MM.1S (cell line): ENCODE results near the gene SPEF1.

Source experiments
- DNase-seq: peaks from one replicate; pipeline ENCODE4 v3.0.0-alpha.2; 2015
- H2AFZ ChIP-seq: fragments of 300-600 bp; sonication (generic); 2 replicates; pipeline ENCODE4 v1.6.0; 2016; ENCODE audit warnings: antibody characterized with exemption, low read length
- H3F3A ChIP-seq: fragments of 300-600 bp; sonication (generic); 2 replicates; pipeline ENCODE4 v1.6.1; 2016; ENCODE audit warnings: mild to moderate bottlenecking, antibody characterized with exemption, low read length, moderate library complexity, mixed read lengths; ENCODE audit not compliant: insufficient read depth
- H3K27ac ChIP-seq: fragments of 300-600 bp; sonication (generic); 2 replicates; pipeline ENCODE4 v1.5.1; 2016; ENCODE audit warnings: mild to moderate bottlenecking, low read length
- H3K27me3 ChIP-seq: fragments of 300-600 bp; sonication (generic); replicated peaks from 2 replicates; pipeline ENCODE4 v1.6.0; 2016; ENCODE audit warnings: low read length; ENCODE audit not compliant: insufficient read depth
- H3K36me3 ChIP-seq: fragments of 300-600 bp; sonication (generic); replicated peaks from 2 replicates; pipeline ENCODE4 v1.6.1; 2016; ENCODE audit warnings: mild to moderate bottlenecking, low read length, mixed read lengths; ENCODE audit not compliant: insufficient read depth
- H3K4me1 ChIP-seq: fragments of 300-600 bp; sonication (generic); 2 replicates; pipeline ENCODE4 v1.6.1; 2016; ENCODE audit warnings: low read length, mixed read lengths
- H3K4me2 ChIP-seq: fragments of 300-600 bp; sonication (generic); 2 replicates; pipeline ENCODE4 v1.6.0; 2016; ENCODE audit warnings: low read depth, low read length
- H3K4me3 ChIP-seq: fragments of 300-600 bp; sonication (generic); 2 replicates; pipeline ENCODE4 v1.5.1; 2016; ENCODE audit warnings: low read length, mixed read lengths
- H3K79me2 ChIP-seq: fragments of 300-600 bp; sonication (generic); 2 replicates; pipeline ENCODE4 v1.6.1; 2016; ENCODE audit warnings: mixed run types, low read length, mixed read lengths
- H3K9ac ChIP-seq: fragments of 300-600 bp; sonication (generic); 2 replicates; pipeline ENCODE4 v1.6.1; 2016; ENCODE audit warnings: low read length, mixed read lengths
- H3K9me2 ChIP-seq: fragments of 300-600 bp; sonication (generic); replicated peaks from 2 replicates; pipeline ENCODE4 v1.6.1; 2016; ENCODE audit warnings: mild to moderate bottlenecking, low read length, mixed read lengths; ENCODE audit not compliant: insufficient read depth
- H3K9me3 ChIP-seq: fragments of 300-600 bp; sonication (generic); replicated peaks from 2 replicates; pipeline ENCODE4 v1.6.1; 2016; ENCODE audit warnings: mild to moderate bottlenecking, low read length, mixed read lengths; ENCODE audit not compliant: insufficient read depth
- H4K20me1 ChIP-seq: fragments of 300-600 bp; sonication (generic); 2 replicates; pipeline ENCODE4 v1.6.1; 2016; ENCODE audit warnings: mild to moderate bottlenecking, low read length, moderate library complexity, mixed read lengths; ENCODE audit not compliant: insufficient read depth
- EZH2 ChIP-seq: fragments of 300-600 bp; sonication (generic); optimal IDR thresholded peaks from 2 replicates; pipeline ENCODE3; 2017; ENCODE audit warnings: low read depth, mild to moderate bottlenecking, antibody characterized with exemption, low read length, mixed read lengths
- EZH2phosphoT487 ChIP-seq: fragments of 300-600 bp; sonication (generic); IDR thresholded peaks from 2 replicates; pipeline ENCODE4 v1.6.1; 2018; ENCODE audit warnings: antibody characterized with exemption, low read length
- TF ChIP-seq, protein P1 (sequence below): fragments of 300-600 bp; sonication (generic); IDR thresholded peaks from 2 replicates; pipeline ENCODE4 v1.5.1; 2016; ENCODE audit warnings: antibody characterized with exemption, low read length, mixed read lengths

SPEF1 gene

DNA sequence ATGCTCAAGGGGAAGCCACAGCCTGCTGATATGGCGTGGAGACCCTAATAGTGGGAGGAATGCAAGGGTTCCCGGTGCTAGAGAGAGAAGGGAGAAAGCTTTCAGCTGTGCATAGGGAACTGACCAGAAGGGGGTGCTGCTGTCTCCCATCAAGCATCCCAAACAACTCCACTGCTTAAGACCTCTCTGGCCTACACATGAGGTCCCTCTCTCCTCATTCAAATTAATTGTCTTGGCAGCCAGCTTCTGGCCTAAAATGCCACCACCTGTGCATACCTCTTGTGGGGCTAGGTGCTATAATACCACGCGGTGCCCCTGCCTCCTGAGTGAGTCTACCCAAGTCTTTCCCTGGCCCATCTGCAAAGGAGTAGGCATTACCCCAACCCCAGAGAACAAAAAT is 28.1 kb downstream of the SPEF1 start:
- no peak overlapping the region for H3K27ac ChIP-seq
- no peaks in the 10 kb centered on the region for H3K4me1 ChIP-seq
- no peaks in the 10 kb centered on the region for H3K27me3 ChIP-seq
- TF ChIP-seq, protein P1, sequence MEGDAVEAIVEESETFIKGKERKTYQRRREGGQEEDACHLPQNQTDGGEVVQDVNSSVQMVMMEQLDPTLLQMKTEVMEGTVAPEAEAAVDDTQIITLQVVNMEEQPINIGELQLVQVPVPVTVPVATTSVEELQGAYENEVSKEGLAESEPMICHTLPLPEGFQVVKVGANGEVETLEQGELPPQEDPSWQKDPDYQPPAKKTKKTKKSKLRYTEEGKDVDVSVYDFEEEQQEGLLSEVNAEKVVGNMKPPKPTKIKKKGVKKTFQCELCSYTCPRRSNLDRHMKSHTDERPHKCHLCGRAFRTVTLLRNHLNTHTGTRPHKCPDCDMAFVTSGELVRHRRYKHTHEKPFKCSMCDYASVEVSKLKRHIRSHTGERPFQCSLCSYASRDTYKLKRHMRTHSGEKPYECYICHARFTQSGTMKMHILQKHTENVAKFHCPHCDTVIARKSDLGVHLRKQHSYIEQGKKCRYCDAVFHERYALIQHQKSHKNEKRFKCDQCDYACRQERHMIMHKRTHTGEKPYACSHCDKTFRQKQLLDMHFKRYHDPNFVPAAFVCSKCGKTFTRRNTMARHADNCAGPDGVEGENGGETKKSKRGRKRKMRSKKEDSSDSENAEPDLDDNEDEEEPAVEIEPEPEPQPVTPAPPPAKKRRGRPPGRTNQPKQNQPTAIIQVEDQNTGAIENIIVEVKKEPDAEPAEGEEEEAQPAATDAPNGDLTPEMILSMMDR, result peak; percentile 69
- TF ChIP-seq EZH2, result no peak
- H3F3A ChIP-seq, result no peaks in the 10 kb centered on the region
- no peak overlapping the region for H3K9ac ChIP-seq
- no peak overlapping the region for H3K4me3 ChIP-seq
- H3K9me2 ChIP-seq, result no peaks in the 10 kb centered on the region
- no peaks in the 10 kb centered on the region for H3K79me2 ChIP-seq
- no peaks in the 10 kb centered on the region for H3K36me3 ChIP-seq
- no peaks in the 10 kb centered on the region for H3K9me3 ChIP-seq
- no peak overlapping the region for H2AFZ ChIP-seq
- no peaks in the 10 kb centered on the region for H4K20me1 ChIP-seq
- no peak for DNase-seq
- H3K4me2 ChIP-seq, result no peak overlapping the region

DNA sequence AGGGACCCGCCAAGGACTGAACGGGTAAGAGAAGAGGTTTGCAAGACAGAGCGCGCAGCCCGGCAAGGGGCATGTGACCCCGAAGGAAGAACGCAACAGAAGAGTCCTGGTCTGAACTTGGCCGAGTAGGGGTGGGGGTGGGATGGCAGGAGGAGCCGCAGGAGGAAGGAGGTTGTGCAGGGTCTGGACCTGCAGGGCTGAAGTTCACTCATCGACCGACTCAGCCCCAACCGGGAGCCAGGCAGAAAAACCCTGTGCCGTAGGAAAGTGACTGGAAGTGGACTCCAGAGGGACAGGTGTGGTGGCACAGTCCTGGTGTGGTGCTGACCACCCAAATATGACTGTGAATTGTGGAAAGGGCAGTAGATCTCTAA is 28.9 kb downstream of the SPEF1 start:
- TF ChIP-seq EZH2, result no peak
- TF ChIP-seq, protein P1, result no peak
- TF ChIP-seq EZH2phosphoT487, result no peak
- Histone ChIP-seq H3F3A (no peaks in the 10 kb centered on the region), H4K20me1 (no peaks in the 10 kb centered on the region), H3K27ac (no peak overlapping the region), H3K4me2 (no peak overlapping the region), H3K9me2 (no peaks in the 10 kb centered on the region), H3K4me3 (no peak overlapping the region), H3K79me2 (no peaks in the 10 kb centered on the region), H2AFZ (no peak overlapping the region), H3K9ac (no peak overlapping the region), H3K4me1 (no peaks in the 10 kb centered on the region), H3K27me3 (peaks cover 7% of the 10 kb centered on the region), H3K9me3 (no peaks in the 10 kb centered on the region), H3K36me3 (no peaks in the 10 kb centered on the region)
- no peak for DNase-seq

DNA sequence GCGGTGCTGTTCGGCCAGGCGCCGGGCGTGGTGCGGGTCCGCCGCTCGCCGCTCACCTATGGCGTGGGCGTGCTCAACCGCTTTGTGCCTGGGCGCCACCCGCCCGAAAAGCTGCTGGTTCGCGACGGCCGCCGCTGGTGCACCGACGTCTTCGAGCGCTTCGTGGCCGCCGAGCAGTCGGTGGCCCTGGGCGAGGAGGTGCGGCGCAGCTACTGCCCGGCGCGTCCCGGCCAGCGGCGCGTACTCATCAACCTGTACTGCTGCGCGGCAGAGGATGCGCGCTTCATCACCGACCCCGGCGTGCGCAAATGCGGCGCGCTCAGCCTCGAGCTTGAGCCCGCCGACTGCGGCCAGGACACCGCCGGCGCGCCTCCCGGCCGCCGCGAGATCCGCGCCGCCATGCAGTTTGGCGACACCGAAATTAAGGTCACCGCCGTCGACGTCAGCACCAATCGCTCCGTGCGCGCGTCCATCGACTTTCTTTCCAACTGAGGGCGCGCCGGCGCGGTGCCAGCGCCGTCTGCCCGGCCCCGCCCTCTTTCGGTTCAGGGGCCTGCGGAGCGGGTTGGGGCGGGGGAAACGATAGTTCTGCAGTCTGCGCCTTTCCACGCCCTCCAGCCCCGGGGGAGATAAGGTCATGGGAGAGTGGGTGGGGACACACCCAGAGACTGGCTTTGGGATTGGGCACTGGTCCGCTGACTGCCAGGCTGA is 29.4 kb downstream of the SPEF1 start:
- Histone ChIP-seq H3F3A (no peaks in the 10 kb centered on the region), H3K9ac (no peak overlapping the region), H3K27ac (no peak overlapping the region), H3K9me2 (no peaks in the 10 kb centered on the region), H2AFZ (no peak overlapping the region), H3K4me2 (no peak overlapping the region), H3K4me1 (no peaks in the 10 kb centered on the region), H3K4me3 (no peak overlapping the region), H4K20me1 (no peaks in the 10 kb centered on the region), H3K27me3 (peaks cover 11% of the 10 kb centered on the region), H3K79me2 (no peaks in the 10 kb centered on the region), H3K36me3 (no peaks in the 10 kb centered on the region), H3K9me3 (no peaks in the 10 kb centered on the region)
- DNase-seq, result no peak
- TF ChIP-seq, protein P1, result no peak
- no peak for TF ChIP-seq EZH2phosphoT487
- TF ChIP-seq EZH2, result no peak
